GM18951 (cell line): ENCODE results near the gene AQP6.

ENCODE experiments used
- POLR2A ChIP-seq: IDR thresholded peaks from 4 replicates; pipeline ENCODE4 v1.6.1; 2011; ENCODE audit warnings: mild to moderate bottlenecking; ENCODE audit not compliant: insufficient read length, insufficient read depth; ENCODE audit errors: extremely low read depth
- in situ Hi-C: fragments of 300-500 bp; cut with MboI; formaldehyde crosslinking; loops from one replicate; pipeline ENCODE4 v1.12.0; 2022; ENCODE audit warnings: low sequenced_read_pairs, mixed read lengths, inconsistent platforms; ENCODE audit not compliant: unreplicated experiment

AQP6 gene

DNA sequence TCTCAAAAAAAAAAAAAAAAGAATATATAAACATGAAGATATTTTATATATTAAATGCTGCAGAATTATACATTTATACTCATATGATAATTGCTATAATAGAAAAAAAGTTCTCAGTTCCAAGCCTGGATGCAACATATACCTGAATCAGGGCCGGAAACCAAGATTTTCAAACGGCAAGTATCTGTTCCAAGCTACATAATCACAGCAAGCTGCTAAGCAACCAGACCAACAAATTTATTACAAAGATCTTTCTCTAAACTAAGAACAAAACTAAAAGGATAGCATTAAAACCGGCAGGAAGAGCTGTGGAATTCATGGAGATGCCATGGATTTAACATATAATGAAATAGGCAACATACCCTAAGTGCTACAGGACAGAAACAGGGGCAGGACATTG is 45.4 kb downstream of the AQP6 start:
- in situ Hi-C loops = no loop called here
- no peak for TF ChIP-seq POLR2A

DNA sequence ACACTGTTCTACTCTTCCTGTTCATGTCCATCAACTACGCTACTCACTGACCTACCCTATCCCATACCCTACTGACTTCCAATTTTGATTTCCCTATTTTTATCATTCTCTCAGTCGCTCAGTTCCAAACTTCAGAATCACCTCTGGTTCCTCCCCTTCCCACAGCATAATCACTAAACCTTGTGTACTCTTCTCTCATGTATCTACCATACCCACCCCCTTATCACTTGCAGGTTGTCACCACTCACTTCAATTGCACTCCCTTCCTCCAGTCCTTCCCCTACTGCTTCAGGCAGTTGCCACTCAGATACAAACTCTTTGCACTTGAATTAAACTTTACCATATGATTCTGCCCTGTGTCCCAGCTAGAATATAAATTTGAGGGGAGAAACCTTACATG is 46.2 kb downstream of the AQP6 start:
- no peak for TF ChIP-seq POLR2A
- in situ Hi-C loops = no loop called here

DNA sequence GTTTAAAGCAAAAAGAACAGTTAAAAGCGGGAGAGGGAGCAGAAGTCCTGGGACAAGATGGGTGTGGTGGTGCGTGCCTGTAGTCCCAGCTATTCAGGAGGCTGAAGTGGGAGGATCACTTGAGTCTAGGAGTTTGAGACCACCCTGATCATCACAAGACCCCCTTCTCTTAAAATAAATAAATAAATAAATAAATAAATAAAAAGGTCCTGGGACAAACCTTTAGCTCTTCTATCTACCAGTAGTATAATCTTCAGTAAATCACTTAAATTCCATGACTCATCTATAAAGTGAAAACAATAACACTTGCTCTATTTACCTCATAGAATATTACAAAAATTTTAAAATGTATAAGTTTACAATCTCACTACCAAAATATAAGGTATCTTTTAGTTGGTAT is 46.8 kb downstream of the AQP6 start:
- no peak for TF ChIP-seq POLR2A
- in situ Hi-C loops = no loop called here

DNA sequence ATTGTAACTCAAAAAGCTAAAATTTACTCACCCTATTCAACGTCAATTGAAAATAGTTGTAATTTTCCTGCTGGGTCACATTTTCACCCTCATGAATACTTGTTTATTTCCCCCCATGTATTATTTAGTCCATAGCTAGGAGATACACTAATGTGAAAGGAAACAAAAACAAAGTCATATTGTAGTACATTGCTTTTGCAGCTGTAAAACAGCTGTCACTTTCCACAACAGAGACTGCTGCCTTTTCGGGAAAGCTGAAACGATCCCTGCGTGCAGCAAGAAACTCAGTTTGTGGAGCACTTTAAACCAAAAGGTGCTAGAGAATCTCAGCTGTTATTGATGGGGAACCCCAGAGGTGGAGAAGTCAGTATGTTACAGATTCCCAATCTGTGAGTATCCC is 48.3 kb downstream of the AQP6 start:
- in situ Hi-C loops = no loop called here

DNA sequence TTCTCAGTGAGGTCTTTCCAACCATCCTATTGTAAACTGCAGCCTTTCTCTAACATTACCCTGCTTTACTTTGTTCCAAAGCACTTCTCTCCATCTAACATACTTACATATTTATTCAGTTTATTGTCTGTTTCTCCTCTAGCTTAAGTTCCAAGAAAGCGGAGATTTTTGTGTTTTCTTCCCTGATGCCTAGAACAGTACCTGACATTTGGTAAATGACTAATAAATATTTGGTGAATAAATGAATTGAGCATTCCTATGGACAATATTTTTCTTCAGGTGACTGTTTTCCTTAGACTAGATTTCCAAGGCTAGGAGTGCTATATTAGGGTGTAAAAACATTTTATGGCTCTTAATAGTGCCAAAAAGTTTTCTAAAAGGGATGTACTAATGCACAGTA is 50.2 kb downstream of the AQP6 start:
- TF ChIP-seq POLR2A = no peak
- in situ Hi-C loops = no loop called here

More for the DNA sequence above, 48.3 kb downstream of the AQP6 start:
- no peak for TF ChIP-seq POLR2A

DNA sequence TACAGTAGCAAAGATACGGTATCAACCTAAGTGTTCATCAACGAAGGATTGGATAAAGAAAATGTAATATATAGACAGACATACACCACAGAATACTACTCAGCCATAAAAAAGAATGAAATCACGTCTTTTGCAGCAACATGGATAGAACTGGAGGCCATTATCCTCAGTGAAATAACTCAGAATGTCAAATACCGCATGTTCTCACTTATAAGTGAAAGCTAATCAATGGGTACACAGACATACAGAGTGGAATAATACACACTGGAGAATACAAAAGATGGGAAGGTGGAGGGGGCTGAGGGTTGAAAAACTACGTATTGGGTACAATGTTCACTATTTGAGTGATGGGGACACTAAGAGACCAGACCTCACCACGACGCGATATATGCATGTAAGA is 51.5 kb downstream of the AQP6 start:
- in situ Hi-C loops = no loop called here
- TF ChIP-seq POLR2A = no peak

DNA sequence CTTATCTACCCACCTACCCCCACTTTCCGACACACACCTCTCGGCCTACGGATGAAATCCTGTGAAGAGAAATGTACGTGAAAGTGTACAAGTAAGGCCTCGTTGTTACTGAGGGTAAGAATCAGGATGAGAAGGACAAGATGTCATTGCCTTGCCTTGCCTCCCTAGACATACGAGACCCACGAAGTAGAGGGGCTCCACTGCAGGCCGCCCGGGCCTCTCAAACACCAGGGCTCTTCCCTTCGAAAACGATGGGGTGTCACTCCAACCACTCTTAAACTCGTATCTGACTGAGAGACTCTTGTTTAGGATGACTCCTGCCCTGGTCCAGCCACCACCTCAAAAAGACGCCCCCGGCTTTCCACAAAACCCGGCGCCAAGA is 52.0 kb downstream of the AQP6 start:
- TF ChIP-seq POLR2A = no peak
- in situ Hi-C loops = no loop called here

DNA sequence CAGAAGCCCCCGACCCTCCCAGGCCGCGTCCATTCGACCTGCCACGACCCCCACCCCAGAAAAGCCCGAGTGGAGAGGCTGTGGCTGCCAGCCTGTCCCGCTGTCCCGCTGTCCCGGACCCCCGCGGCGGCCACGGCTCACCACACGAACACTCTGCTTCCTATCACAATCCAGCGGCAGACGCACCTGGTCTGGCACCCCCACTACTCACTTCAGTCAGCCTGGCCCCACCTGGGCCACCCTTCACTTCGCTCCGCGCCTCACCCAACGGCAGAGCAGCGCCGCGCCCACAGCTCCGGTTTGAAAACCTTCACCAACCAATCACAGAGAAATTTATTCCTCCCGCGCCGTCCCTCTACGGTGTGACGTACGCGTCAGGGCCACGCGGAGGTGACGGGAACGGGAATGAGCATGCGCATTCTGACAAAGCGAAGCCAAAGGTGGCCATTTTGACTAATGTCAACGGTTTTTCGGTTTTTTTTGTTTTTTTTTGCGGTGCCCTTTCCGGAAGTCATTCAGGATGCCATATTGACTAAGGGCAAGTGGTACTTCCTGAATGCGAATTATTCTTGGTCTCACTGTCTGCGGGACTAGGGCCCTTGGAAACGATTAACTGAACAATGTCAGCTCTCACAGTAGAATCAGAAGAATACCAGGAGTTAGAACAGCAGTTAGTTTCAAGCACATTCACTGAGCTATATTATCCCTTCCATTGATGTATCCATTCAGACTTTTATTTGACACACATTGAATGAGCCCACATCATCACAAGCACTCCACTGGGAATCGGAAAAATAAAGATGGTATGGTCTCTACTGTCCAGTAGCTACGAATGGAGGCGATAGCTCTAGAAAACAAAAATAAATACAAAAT is 52.7 kb downstream of the AQP6 start, which contains the start of gene RACGAP1:
RACGAP1 (minus strand) TSS at position 308 of the 873 bp plus-strand sequence. CDS start 8,779 bp downstream, outside the sequence.
- peak; percentile 72 for TF ChIP-seq POLR2A
- in situ Hi-C loops = no loop called here

DNA sequence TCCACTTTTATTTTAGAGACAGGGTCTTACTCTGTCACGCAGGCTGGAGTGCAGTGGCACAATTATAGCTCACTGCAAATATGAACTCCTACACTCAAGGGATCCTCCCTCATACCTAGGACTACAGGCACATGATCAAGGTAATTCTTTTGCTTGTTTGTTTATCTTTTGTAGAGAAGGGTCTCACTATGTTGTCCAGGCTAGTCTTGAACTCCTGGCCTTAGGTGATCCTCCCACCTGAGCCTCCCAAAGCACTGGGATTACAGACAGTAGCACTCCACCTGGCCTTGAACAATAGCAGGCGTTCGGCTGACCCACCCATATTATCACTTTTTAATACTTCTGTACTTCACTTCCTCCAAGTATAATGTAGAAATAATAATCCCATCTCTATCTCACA is 53.9 kb downstream of the AQP6 start:
- in situ Hi-C loops = no loop called here
- no peak for TF ChIP-seq POLR2A
